Measurements from ENCODE around the gene LRRC74B.
A peak's percentile ranks its signal among the peaks of the same experiment; 100 is the strongest.
"Not testable (repeated sequence)": the region's sequence is repeated elsewhere in the genome, so short reads cannot be mapped to it uniquely, and the experiment has no call there.

LRRC74B gene

GRCh38 chr22:21045585-21046294 lies at the start of gene LRRC74B:
LRRC74B (plus strand) TSS chr22:21045946; CDS start chr22:21045987, 41 bp downstream.
- peak; percentile 17 to 58 for DNase-seq (ENCODE audit: extremely low read depth in 1 of 2, low read depth in 1 of 2)

- DNase-seq (ENCODE audit: extremely low read depth in 1 of 2, low read depth in 1 of 2) = no peak
These were observed 49.7 kb upstream of the LRRC74B start for GRCh38 chr22:20996031-20996410.

GRCh38 chr22:20996598-20997535 lies 48.9 kb upstream of the LRRC74B start:
- DNase-seq (ENCODE audit: extremely low read depth in 1 of 2, low read depth in 1 of 2) = no peak

- DNase-seq (ENCODE audit: extremely low read depth in 1 of 2, low read depth in 1 of 2) = no peak
These were observed 48.0 kb upstream of the LRRC74B start for GRCh38 chr22:20997536-20998257.

- no peak for DNase-seq (ENCODE audit: extremely low read depth in 1 of 2, low read depth in 1 of 2)
These were observed 47.1 kb upstream of the LRRC74B start for GRCh38 chr22:20998411-20999336.

GRCh38 chr22:20999350-21000206 lies 46.2 kb upstream of the LRRC74B start:
- DNase-seq (ENCODE audit: extremely low read depth in 1 of 2, low read depth in 1 of 2) = no peak

GRCh38 chr22:21000207-21000986 lies 45.3 kb upstream of the LRRC74B start:
- DNase-seq (ENCODE audit: extremely low read depth in 1 of 2, low read depth in 1 of 2) = no peak

- no peak for DNase-seq (ENCODE audit: extremely low read depth in 1 of 2, low read depth in 1 of 2)
These were observed 44.7 kb upstream of the LRRC74B start for GRCh38 chr22:21000987-21001600.

- peak; percentile 90 to 97 for DNase-seq (ENCODE audit: extremely low read depth in 1 of 2, low read depth in 1 of 2)
These were observed 44.0 kb upstream of the LRRC74B start, which contains the start of gene THAP7 for GRCh38 chr22:21001601-21002325. THAP7 (minus strand) TSS chr22:21002118; CDS start chr22:21001911, 207 bp downstream.

GRCh38 chr22:21003782-21004181 lies 42.0 kb upstream of the LRRC74B start:
- DNase-seq (ENCODE audit: extremely low read depth in 1 of 2, low read depth in 1 of 2) = no peak

GRCh38 chr22:21009208-21009607 lies 36.5 kb upstream of the LRRC74B start:
- not testable (repeated sequence) for DNase-seq (ENCODE audit: extremely low read depth in 1 of 2, low read depth in 1 of 2)

- DNase-seq (ENCODE audit: extremely low read depth in 1 of 2, low read depth in 1 of 2) = no peak
These were observed 35.9 kb upstream of the LRRC74B start for GRCh38 chr22:21009638-21010425.

- DNase-seq (ENCODE audit: extremely low read depth in 1 of 2, low read depth in 1 of 2) = no peak
These were observed 35.2 kb upstream of the LRRC74B start for GRCh38 chr22:21010426-21011113.

- no peak for DNase-seq (ENCODE audit: extremely low read depth in 1 of 2, low read depth in 1 of 2)
These were observed 33.0 kb upstream of the LRRC74B start for GRCh38 chr22:21012446-21013407.

Measured in activated CD8-positive, alpha-beta memory T cell treated with anti-CD3 and anti-CD28 coated beads for 1 hour (primary cell).